Psoas muscle (tissue), 8 donors: ENCODE measurements around the gene AP1G2. TPM values are rescaled to one million over a fixed set of nuclear protein-coding genes. Genes with fewer than 3 reads are reported as not detected.

Source experiments
- ATAC-seq, 4 donors: fragments of 200-7000 bp; cut with Tn5 transposase; one replicate each; pipeline ENCODE4 v1.9.1; 2020; ENCODE audit warnings: moderate library complexity in 3 of 4, mild to moderate bottlenecking in 2 of 4
- DNase-seq, 2 donors: peaks; one replicate each; pipeline ENCODE4 v3.0.0-alpha.2; 2020
- H3K27ac ChIP-seq: fragments of 200-600 bp; one replicate; pipeline ENCODE4 v1.8.0; 2022
- H3K27me3 ChIP-seq, 3 donors: fragments of 200-600 bp in 1 of 3; one replicate each; pipeline versions ENCODE4 v1.6.1 to v1.8.0; 2013 to 2022; ENCODE audit warnings: low read length in 2 of 3, mild to moderate bottlenecking in 2 of 3, moderate library complexity in 1 of 3; ENCODE audit not compliant: insufficient read depth in 3 of 3
- H3K36me3 ChIP-seq, 2 donors: fragments of 200-600 bp in 1 of 2; one replicate each; pipeline versions ENCODE4 v1.6.1 to v1.8.0; 2013 to 2022; ENCODE audit warnings: low read depth in 1 of 2, mild to moderate bottlenecking in 1 of 2, moderate library complexity in 1 of 2; ENCODE audit not compliant: insufficient read depth in 1 of 2
- H3K4me1 ChIP-seq: fragments of 200-600 bp; one replicate; pipeline ENCODE4 v1.8.0; 2022
- H3K4me3 ChIP-seq: fragments of 200-600 bp; one replicate; pipeline ENCODE4 v1.8.0; 2022; ENCODE audit warnings: mild to moderate bottlenecking
- H3K9me3 ChIP-seq: fragments of 200-600 bp; one replicate; pipeline ENCODE4 v1.8.0; 2022
- CTCF ChIP-seq: fragments of 200-600 bp; IDR thresholded peaks from one replicate; pipeline ENCODE4 v1.8.0; 2022; ENCODE audit warnings: antibody characterized with exemption
- WGBS, 3 donors: extraction: QIAGEN DNeasy Blood & Tissue Kit; methylation state at CpG; one replicate each; pipeline versions ENCODE4 v1.1.6 to v1.1.7; 2013; 5-methylcytosine and 5-hydroxymethylcytosine counted together
- intact Hi-C, 2 donors: fragments of 100-400 bp; cut with DNase I; formaldehyde crosslinking; loops; one replicate each; pipeline versions ENCODE4 v1.11.0 to v1.14.2; 2022
- polyA plus RNA-seq, 3 donors: library from polyadenylated mRNA; stranded (reverse); fragments of 200-250 nt; gene quantifications; one replicate each; pipeline ENCODE4 v1.2.3, GENCODE V29; 2013
- total RNA-seq, 4 donors: library from RNA; stranded (reverse); fragmentation: NEBNext Ultra II Directional in 2 of 4; extraction: Animal tissue kit (Norgen Biotek cat#: 25700) in 2 of 4; gene quantifications; one replicate each; pipeline versions ENCODE4 v1.2.1 to v1.2.4, GENCODE V29; 2021 to 2023
- donor health status: healthy with polysubstance abuse.
- donor health status: DM: no; HTN: no; CAD: no; lungs with moderate emphysema.
- donor health status: Bipolar disorder and iron deficiency.
- donor health status: healthy.
- donor health status: DM: yes; HTN: yes; CAD: no.
- donor health status: DM: no; HTN: no; CAD: no.
- donor health status: DM: no; HTN: no; CAD: no.
- donor health status: DM: yes; HTN: yes; CAD: no.

AP1G2 gene
- total and polyA plus RNA-seq, 7 donors: 3.3 to 11.0 (median 5.3) TPM

- intact Hi-C loops: no loop called here
- WGBS, 3 donors: 32 to 50% (median 39%) methylated on average over 3 of the region's 3 CpGs
- peaks cover 0 to 67% (median 41%) of the 10 kb centered on the region in 3 donors for H3K27me3 ChIP-seq
These were observed 11.7 kb upstream of the AP1G2 start for GRCh38 chr14:23579311-23579630.

GRCh38 chr14:23578560-23579310, 11.1 kb upstream of the AP1G2 start, which contains the start of gene JPH4:
Gene JPH4 (minus strand): TSS chr14:23578790. CDS start chr14:23577453, 1,337 bp downstream.
- Histone ChIP-seq H3K27ac (no peak within 1 kb of the TSS), H3K4me1 (no peaks in the 10 kb centered on the region), H3K27me3 (peaks cover 0 to 68% (median 39%) of the 10 kb centered on the region in 3 donors), H3K4me3 (no peak within 1 kb of the TSS), H3K9me3 (no peaks in the 10 kb centered on the region), H3K36me3 (no peaks in the 10 kb centered on the region)
- intact Hi-C loops: no loop called here
- ATAC-seq: no peak
- WGBS, 3 donors: 6 to 8% (median 8%) methylated on average over 17 to 18 of the region's 18 CpGs
- TF ChIP-seq CTCF: no peak
- no peak for DNase-seq

More at GRCh38 chr14:23579311-23579630, 11.7 kb upstream of the AP1G2 start:
- no peaks in the 10 kb centered on the region for H3K4me1 ChIP-seq
- no peak overlapping the region for H3K27ac ChIP-seq
- TF ChIP-seq CTCF: no peak
- H3K4me3 ChIP-seq: no peak overlapping the region
- ATAC-seq (no peak), DNase-seq (no peak)
- no peaks in the 10 kb centered on the region for H3K9me3 ChIP-seq
- H3K36me3 ChIP-seq: no peaks in the 10 kb centered on the region

- TF ChIP-seq CTCF: no peak
- Histone ChIP-seq H3K27me3 (peaks cover 0 to 72% (median 42%) of the 10 kb centered on the region in 3 donors), H3K36me3 (no peaks in the 10 kb centered on the region), H3K4me1 (no peaks in the 10 kb centered on the region), H3K9me3 (no peaks in the 10 kb centered on the region), H3K27ac (no peak overlapping the region), H3K4me3 (no peak overlapping the region)
- DNase-seq (no peak), ATAC-seq (no peak)
- intact Hi-C loops: no loop called here
- WGBS, 3 donors: 1 to 5% (median 3%) methylated on average over 12 to 24 of the region's 24 CpGs
These were observed 10.3 kb upstream of the AP1G2 start for GRCh38 chr14:23577710-23578392.

GRCh38 chr14:23577004-23577681, 9.6 kb upstream of the AP1G2 start:
- 1 to 2% (median 2%) methylated on average over 34 to 67 of the region's 67 CpGs for WGBS, 3 donors
- Histone ChIP-seq H3K27me3 (peaks cover 0 to 74% (median 40%) of the 10 kb centered on the region in 3 donors), H3K9me3 (no peaks in the 10 kb centered on the region), H3K4me3 (peak overlapping the region; percentile 43), H3K36me3 (no peaks in the 10 kb centered on the region), H3K4me1 (no peaks in the 10 kb centered on the region), H3K27ac (no peak overlapping the region)
- ATAC-seq (peak in 3 of 4 donors; percentile 19 to 54 (median 32)), DNase-seq (no peak)
- no peak for TF ChIP-seq CTCF
- intact Hi-C loops: no loop called here
